Measurements from ENCODE around the gene DNAAF1. TPM values are rescaled to one million over a fixed set of nuclear protein-coding genes. Genes with fewer than 3 reads are reported as not detected.
"Not testable (repeated sequence)": the region's sequence is repeated elsewhere in the genome, so short reads cannot be mapped to it uniquely, and the experiment has no call there.

DNAAF1 gene
- total and polyA plus RNA-seq, 8 donors: 0.28 to 8.7 (median 0.50) TPM

GRCh38 chr16:84109598-84110335 is 35.3 kb upstream of the DNAAF1 start:
- TF ChIP-seq, protein P1, sequence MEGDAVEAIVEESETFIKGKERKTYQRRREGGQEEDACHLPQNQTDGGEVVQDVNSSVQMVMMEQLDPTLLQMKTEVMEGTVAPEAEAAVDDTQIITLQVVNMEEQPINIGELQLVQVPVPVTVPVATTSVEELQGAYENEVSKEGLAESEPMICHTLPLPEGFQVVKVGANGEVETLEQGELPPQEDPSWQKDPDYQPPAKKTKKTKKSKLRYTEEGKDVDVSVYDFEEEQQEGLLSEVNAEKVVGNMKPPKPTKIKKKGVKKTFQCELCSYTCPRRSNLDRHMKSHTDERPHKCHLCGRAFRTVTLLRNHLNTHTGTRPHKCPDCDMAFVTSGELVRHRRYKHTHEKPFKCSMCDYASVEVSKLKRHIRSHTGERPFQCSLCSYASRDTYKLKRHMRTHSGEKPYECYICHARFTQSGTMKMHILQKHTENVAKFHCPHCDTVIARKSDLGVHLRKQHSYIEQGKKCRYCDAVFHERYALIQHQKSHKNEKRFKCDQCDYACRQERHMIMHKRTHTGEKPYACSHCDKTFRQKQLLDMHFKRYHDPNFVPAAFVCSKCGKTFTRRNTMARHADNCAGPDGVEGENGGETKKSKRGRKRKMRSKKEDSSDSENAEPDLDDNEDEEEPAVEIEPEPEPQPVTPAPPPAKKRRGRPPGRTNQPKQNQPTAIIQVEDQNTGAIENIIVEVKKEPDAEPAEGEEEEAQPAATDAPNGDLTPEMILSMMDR (IDR thresholded peaks at IDR 0.05): no peak
- 29 to 32% methylated on average over 6 of the region's 6 CpGs for WGBS, 2 donors

DNA sequence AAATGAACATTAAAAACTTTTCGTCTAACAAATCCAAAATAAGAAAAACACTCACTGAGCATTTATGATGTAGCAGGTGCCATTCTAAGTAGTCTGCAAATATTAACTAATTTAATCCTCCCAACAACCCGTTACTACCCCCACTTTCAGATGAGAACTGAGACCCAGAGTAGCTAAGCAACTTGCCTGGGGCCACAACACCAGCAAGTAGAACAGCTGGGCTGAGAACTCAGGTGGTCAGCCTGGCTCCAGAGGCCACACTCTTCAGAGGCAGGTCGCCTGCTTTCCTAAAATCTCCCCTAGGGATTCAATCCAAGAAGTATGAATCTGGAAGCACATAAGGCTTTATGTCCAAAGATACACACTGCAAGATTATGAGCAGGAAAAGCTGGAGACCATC is 34.6 kb upstream of the DNAAF1 start:
- intact Hi-C loops (cut with DNase I): no loop called here
- WGBS, 2 donors: 72 to 76% methylated on average over 3 of the region's 3 CpGs

More at GRCh38 chr16:84109598-84110335, 35.3 kb upstream of the DNAAF1 start:
- peak in 3 of 4 donors; percentile 59 to 70 (median 66) for ATAC-seq
- Histone ChIP-seq H3K27ac (no peak overlapping the region), H3K4me1 (peaks cover 0 to 5% (median 0%) of the 10 kb centered on the region in 3 donors), H3K9me3 (no peaks in the 10 kb centered on the region), H3K4me3 (no peak overlapping the region), H3K27me3 (no peaks in the 10 kb centered on the region), H3K36me3 (peaks cover 0 to 4% (median 0%) of the 10 kb centered on the region in 3 donors)
- no peak for FAIRE-seq
- DNase-seq: no peak
- intact Hi-C loops (cut with DNase I): no loop called here

DNA sequence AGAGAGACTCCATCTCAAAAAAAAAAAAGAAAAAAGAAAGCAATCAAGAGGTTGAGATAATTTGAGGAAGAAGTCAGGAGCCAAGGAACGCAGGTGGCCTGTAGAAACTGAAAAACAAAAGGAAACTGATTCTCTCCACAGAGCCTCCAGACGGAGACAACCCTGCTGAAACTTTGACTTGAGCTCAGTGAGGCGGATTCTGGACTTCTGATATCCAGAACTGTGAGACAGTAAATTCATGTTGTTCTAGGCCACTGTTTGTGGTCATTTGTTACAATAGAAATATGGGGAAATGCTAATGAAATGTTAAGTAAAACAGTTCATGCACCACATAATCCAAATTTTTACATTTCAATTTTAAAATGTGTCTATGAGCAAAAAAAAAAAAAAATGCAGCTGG is 33.6 kb upstream of the DNAAF1 start:
- H3K9me3 ChIP-seq: no peaks in the 10 kb centered on the region
- no peaks in the 10 kb centered on the region for H3K27me3 ChIP-seq
- H3K27ac ChIP-seq: no peak overlapping the region
- DNase-seq (no peak), ATAC-seq (no peak), FAIRE-seq (no peak)
- WGBS, 2 donors: 77 to 89% methylated on average over 3 of the region's 3 CpGs
- intact Hi-C loops (cut with DNase I): no loop called here
- H3K36me3 ChIP-seq: peaks cover 0 to 4% (median 0%) of the 10 kb centered on the region in 3 donors
- peaks cover 0 to 13% (median 6%) of the 10 kb centered on the region in 3 donors for H3K4me1 ChIP-seq
- TF ChIP-seq, protein P1 (IDR thresholded peaks at IDR 0.05): no peak
- H3K4me3 ChIP-seq: no peak overlapping the region

More for the DNA sequence above, 34.6 kb upstream of the DNAAF1 start:
- Histone ChIP-seq H3K9me3 (no peaks in the 10 kb centered on the region), H3K4me1 (peaks cover 0 to 11% (median 5%) of the 10 kb centered on the region in 3 donors), H3K4me3 (no peak overlapping the region), H3K27ac (no peak overlapping the region), H3K36me3 (peaks cover 0 to 4% (median 0%) of the 10 kb centered on the region in 3 donors), H3K27me3 (no peaks in the 10 kb centered on the region)
- ATAC-seq (no peak), DNase-seq (no peak), FAIRE-seq (no peak)
- TF ChIP-seq, protein P1 (IDR thresholded peaks at IDR 0.05): no peak

- WGBS, 2 donors: 92 to 97% methylated on average over 3 of the region's 3 CpGs
- intact Hi-C loops (cut with DNase I); DNase-seq; H3K9me3 ChIP-seq; H3K4me3 ChIP-seq; ATAC-seq; H3K27ac ChIP-seq; H3K36me3 ChIP-seq; FAIRE-seq; H3K27me3 ChIP-seq: not testable (repeated sequence)
- peaks cover 0 to 13% (median 6%) of the 10 kb centered on the region in 3 donors for H3K4me1 ChIP-seq
Observed at GRCh38 chr16:84111949-84112348, 33.2 kb upstream of the DNAAF1 start.

DNA sequence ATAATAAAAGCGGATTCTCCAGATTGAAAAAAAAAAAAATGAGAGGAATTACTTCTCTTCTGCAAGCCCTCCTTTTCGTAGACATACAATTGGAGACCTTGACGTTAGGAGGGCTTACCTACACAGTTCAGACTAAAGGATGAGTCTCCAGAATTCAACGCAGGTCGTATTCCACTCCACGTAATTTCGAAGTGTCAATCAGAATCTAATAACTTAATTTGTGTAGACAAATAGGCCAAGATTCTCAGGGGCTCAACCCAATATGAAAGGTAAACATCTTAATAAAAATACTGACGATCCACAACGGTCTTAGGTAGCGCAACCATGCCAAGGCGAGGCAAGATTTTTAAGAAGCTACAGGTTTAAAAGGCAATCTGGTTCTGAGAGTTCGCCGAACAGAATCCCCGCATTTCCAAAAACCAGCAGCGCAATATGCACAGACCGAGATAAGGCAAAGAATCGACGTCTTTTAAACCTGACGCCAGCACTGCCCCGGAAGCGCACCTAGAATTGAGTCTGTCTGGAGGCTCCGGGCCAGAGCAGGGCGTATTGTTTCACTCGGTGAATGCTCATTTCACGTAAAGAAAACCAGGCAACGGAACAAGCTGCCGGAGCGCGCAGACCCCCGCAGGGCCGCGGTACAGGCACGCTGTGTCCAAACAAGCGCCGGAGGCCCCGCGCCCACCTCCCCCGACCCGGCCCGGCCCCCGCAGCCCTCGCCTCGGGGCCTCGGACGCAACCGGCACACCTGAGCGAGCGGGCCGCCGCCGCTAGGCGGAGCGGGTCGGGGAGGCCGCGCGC is 29.0 kb upstream of the DNAAF1 start:
- FAIRE-seq (no peak), ATAC-seq (peak; percentile 30 to 60 (median 38)), DNase-seq (peak in 2 of 6 donors; percentile 53)
- TF ChIP-seq, protein P1 (IDR thresholded peaks at IDR 0.05): peak in 3 of 4 donors; percentile 14 to 21 (median 18)
- intact Hi-C loops (cut with DNase I): no loop called here
- H3K4me3 ChIP-seq: peak overlapping the region; percentile 68 to 100 (median 80)
- WGBS, 2 donors: 1% methylated on average over 53 to 57 of the region's 57 CpGs
- H3K27me3 ChIP-seq: no peaks in the 10 kb centered on the region
- H3K36me3 ChIP-seq: no peaks in the 10 kb centered on the region
- peaks cover 0 to 14% (median 6%) of the 10 kb centered on the region in 3 donors for H3K4me1 ChIP-seq
- H3K27ac ChIP-seq: peak overlapping the region; percentile 84 to 89 (median 88)
- H3K9me3 ChIP-seq: no peaks in the 10 kb centered on the region

Measured in pancreas (tissue), 10 donors.